ENCODE measurements around the gene ANAPC7.
"Not testable (repeated sequence)": the region's sequence is repeated elsewhere in the genome, so short reads cannot be mapped to it uniquely, and the experiment has no call there.

Gene ANAPC7

GRCh38 chr12:110373425-110373824, 30.1 kb downstream of the ANAPC7 start:
- no peak for DNase-seq

- DNase-seq = no peak
Observed at GRCh38 chr12:110373025-110373424, 30.5 kb downstream of the ANAPC7 start.

- DNase-seq = no peak
Observed at GRCh38 chr12:110372056-110372425, 31.5 kb downstream of the ANAPC7 start.

GRCh38 chr12:110371408-110372055, 32.0 kb downstream of the ANAPC7 start:
- DNase-seq = no peak

GRCh38 chr12:110370732-110371231, 32.7 kb downstream of the ANAPC7 start:
- DNase-seq = no peak

- no peak for DNase-seq
Observed at GRCh38 chr12:110369992-110370391, 33.5 kb downstream of the ANAPC7 start.

GRCh38 chr12:110367181-110367864, 36.2 kb downstream of the ANAPC7 start:
- DNase-seq = no peak

GRCh38 chr12:110366321-110367142, 37.0 kb downstream of the ANAPC7 start:
- DNase-seq = no peak

GRCh38 chr12:110365489-110366320, 37.8 kb downstream of the ANAPC7 start:
- no peak for DNase-seq

- no peak for DNase-seq
Observed at GRCh38 chr12:110361216-110361615, 42.3 kb downstream of the ANAPC7 start.

GRCh38 chr12:110358384-110359097, 45.0 kb downstream of the ANAPC7 start:
- DNase-seq = not testable (repeated sequence)

GRCh38 chr12:110355073-110355472, 48.4 kb downstream of the ANAPC7 start:
- no peak for DNase-seq

- DNase-seq = no peak
Observed at GRCh38 chr12:110354172-110354780, 49.2 kb downstream of the ANAPC7 start.

GRCh38 chr12:110353211-110353965, 50.1 kb downstream of the ANAPC7 start:
- no peak for DNase-seq

- no peak for DNase-seq
Observed at GRCh38 chr12:110352401-110352800, 51.1 kb downstream of the ANAPC7 start.

- no peak for DNase-seq
Observed at GRCh38 chr12:110351119-110351518, 52.4 kb downstream of the ANAPC7 start.

GRCh38 chr12:110349514-110350151, 53.9 kb downstream of the ANAPC7 start:
- peak; percentile 21 for DNase-seq

- no peak for DNase-seq
Observed at GRCh38 chr12:110349096-110349495, 54.4 kb downstream of the ANAPC7 start.

GRCh38 chr12:110348431-110349059, 55.0 kb downstream of the ANAPC7 start:
- DNase-seq = no peak

- no peak for DNase-seq
Observed at GRCh38 chr12:110347767-110348166, 55.7 kb downstream of the ANAPC7 start.
